Lung (tissue), 12 donors: ENCODE data around the gene MAP3K1. TPM values are rescaled to one million over a fixed set of nuclear protein-coding genes. Genes with fewer than 3 reads are reported as not detected.

Source experiments
- ATAC-seq: fragments of 200-7000 bp; cut with Tn5 transposase; one replicate; pipeline ENCODE4 v1.9.1; 2020; ENCODE audit warnings: moderate number of reproducible peaks; ENCODE audit not compliant: insufficient read depth, low FRiP score
- DNase-seq, 3 donors: peaks; one replicate each; pipeline ENCODE4 v3.0.0-alpha.2; 2013 to 2017
- H3K27ac ChIP-seq, 2 donors: one replicate each; pipeline ENCODE4 v1.5.1; 2013; ENCODE audit warnings: mild to moderate bottlenecking in 2 of 2, moderate library complexity in 2 of 2, control low read depth in 1 of 2, inconsistent platforms in 1 of 2, low read depth in 1 of 2, low read length in 1 of 2
- H3K27me3 ChIP-seq, 3 donors: one replicate each; pipeline ENCODE4 v1.5.1; 2013; ENCODE audit warnings: low read length in 2 of 3; ENCODE audit not compliant: control insufficient read depth in 3 of 3, insufficient read depth in 3 of 3
- H3K36me3 ChIP-seq, 4 donors: one replicate each; pipeline ENCODE4 v1.5.1; 2013; ENCODE audit warnings: low read length in 4 of 4, mild to moderate bottlenecking in 1 of 4, moderate library complexity in 1 of 4; ENCODE audit not compliant: control insufficient read depth in 4 of 4, insufficient read depth in 4 of 4
- H3K4me1 ChIP-seq, 5 donors: one replicate each; pipeline ENCODE4 v1.5.1; 2013; ENCODE audit warnings: low read length in 5 of 5, mild to moderate bottlenecking in 2 of 5, moderate library complexity in 1 of 5; ENCODE audit not compliant: control insufficient read depth in 5 of 5, insufficient read depth in 5 of 5
- H3K4me3 ChIP-seq: one replicate; pipeline ENCODE4 v1.5.1; 2013; ENCODE audit warnings: mild to moderate bottlenecking, control low read depth, moderate library complexity
- H3K9ac ChIP-seq, 2 donors: one replicate each; pipeline ENCODE4 v1.5.1; 2013; ENCODE audit warnings: low read length in 2 of 2, control low read depth in 1 of 2; ENCODE audit not compliant: insufficient read depth in 1 of 2
- H3K9me3 ChIP-seq, 4 donors: one replicate each; pipeline ENCODE4 v1.5.1; 2013; ENCODE audit warnings: low read length in 3 of 4, mild to moderate bottlenecking in 1 of 4, moderate library complexity in 1 of 4; ENCODE audit not compliant: control insufficient read depth in 4 of 4, insufficient read depth in 3 of 4
- WGBS, 2 donors: extraction: QIAGEN DNeasy Blood & Tissue Kit; methylation state at CpG; one replicate each; pipeline ENCODE4 v1.1.7; 2013; 5-methylcytosine and 5-hydroxymethylcytosine counted together
- polyA plus RNA-seq, 2 donors: library from polyadenylated mRNA; stranded (reverse); fragments of 200-250 nt; gene quantifications; one replicate each; pipeline ENCODE4 v1.2.1, GENCODE V29; 2013
- total RNA-seq, 2 donors: library from RNA; depleted of rRNA in 1 of 2; stranded (reverse); fragments of >200 nt in 1 of 2; gene quantifications; one replicate each; pipeline ENCODE4 v1.2.1, GENCODE V29; 2014 to 2021
- TF ChIP-seq, protein P1 (sequence below): IDR thresholded peaks from 2 replicates; pipeline ENCODE4 v1.5.1; 2012; ENCODE audit warnings: mild to moderate bottlenecking; ENCODE audit errors: control extremely low read depth, extremely low read depth
- donor health status: control.
- donor health status: control.
- donor health status: Bipolar disorder and iron deficiency.
- donor health status: healthy.
- donor health status: DM: yes; HTN: yes; CAD: no.

Gene MAP3K1
- total and polyA plus RNA-seq, 4 donors, result 7.7 to 55.2 (median 16.0) TPM

DNA sequence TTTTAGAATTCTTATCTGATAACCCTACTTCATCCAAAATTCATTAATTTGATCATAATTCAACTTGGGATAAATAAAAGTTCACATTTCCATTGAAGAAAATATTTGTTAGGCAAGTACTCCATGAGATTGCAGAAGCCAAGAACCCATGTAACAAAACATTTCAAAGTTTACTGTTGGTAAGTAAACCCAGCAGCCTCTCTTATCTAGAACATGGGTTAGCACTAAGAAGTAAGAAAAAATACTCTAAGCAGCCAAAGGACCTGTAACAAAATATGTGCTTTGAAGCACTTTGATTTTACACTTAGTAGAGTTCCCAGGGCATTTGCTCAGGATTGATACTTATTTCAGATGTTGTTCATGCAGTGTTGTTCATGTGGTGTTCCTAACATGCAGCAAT is 8.7 kb downstream of the MAP3K1 start:
- TF ChIP-seq, protein P1, sequence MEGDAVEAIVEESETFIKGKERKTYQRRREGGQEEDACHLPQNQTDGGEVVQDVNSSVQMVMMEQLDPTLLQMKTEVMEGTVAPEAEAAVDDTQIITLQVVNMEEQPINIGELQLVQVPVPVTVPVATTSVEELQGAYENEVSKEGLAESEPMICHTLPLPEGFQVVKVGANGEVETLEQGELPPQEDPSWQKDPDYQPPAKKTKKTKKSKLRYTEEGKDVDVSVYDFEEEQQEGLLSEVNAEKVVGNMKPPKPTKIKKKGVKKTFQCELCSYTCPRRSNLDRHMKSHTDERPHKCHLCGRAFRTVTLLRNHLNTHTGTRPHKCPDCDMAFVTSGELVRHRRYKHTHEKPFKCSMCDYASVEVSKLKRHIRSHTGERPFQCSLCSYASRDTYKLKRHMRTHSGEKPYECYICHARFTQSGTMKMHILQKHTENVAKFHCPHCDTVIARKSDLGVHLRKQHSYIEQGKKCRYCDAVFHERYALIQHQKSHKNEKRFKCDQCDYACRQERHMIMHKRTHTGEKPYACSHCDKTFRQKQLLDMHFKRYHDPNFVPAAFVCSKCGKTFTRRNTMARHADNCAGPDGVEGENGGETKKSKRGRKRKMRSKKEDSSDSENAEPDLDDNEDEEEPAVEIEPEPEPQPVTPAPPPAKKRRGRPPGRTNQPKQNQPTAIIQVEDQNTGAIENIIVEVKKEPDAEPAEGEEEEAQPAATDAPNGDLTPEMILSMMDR, result no peak
- DNase-seq (no peak), ATAC-seq (no peak)
- Histone ChIP-seq H3K36me3 (peaks cover 0 to 3% (median 0%) of the 10 kb centered on the region in 4 donors), H3K27me3 (no peaks in the 10 kb centered on the region), H3K27ac (no peak overlapping the region), H3K4me3 (no peak overlapping the region), H3K4me1 (peaks cover 7 to 65% (median 32%) of the 10 kb centered on the region in 5 donors), H3K9me3 (no peaks in the 10 kb centered on the region), H3K9ac (no peak overlapping the region)

DNA sequence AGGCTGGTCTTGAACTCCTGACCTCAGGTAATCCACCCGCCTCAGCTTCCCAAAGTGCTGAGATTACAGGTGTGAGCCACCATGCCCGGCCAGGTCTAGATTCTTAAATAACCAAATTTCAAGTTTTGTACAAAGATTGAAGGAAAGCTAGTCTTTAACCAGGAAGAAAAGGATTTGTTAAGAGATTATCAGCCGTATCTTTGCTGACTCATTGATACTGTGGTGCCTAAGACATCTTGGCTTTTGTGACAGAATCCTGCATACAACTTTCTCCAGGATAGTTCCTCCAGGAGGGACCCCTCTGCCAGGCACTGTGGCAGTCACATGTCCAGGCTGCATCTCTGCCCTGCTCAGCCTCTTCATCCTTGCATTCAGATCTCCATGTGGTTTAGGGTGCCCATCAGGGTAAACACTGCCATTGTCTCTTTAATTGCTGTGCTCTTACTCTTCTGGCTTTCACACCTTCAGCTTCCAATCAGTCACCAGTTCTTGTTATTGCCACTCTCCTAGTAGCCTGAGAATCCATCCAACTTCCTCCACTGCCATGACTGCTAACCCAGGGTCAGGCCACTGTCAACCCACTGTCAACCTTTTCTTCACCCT is 10.0 kb downstream of the MAP3K1 start:
- peaks cover 0 to 3% (median 0%) of the 10 kb centered on the region in 4 donors for H3K36me3 ChIP-seq
- no peak overlapping the region for H3K4me3 ChIP-seq
- no peak for ATAC-seq
- TF ChIP-seq, protein P1, result no peak
- H3K27ac ChIP-seq, result no peak overlapping the region
- 72 to 87% methylated on average over 3 of the region's 3 CpGs for WGBS, 2 donors
- no peaks in the 10 kb centered on the region for H3K27me3 ChIP-seq
- no peaks in the 10 kb centered on the region for H3K9me3 ChIP-seq
- no peak overlapping the region for H3K9ac ChIP-seq
- no peak for DNase-seq
- H3K4me1 ChIP-seq, result peaks cover 10 to 66% (median 26%) of the 10 kb centered on the region in 5 donors

DNA sequence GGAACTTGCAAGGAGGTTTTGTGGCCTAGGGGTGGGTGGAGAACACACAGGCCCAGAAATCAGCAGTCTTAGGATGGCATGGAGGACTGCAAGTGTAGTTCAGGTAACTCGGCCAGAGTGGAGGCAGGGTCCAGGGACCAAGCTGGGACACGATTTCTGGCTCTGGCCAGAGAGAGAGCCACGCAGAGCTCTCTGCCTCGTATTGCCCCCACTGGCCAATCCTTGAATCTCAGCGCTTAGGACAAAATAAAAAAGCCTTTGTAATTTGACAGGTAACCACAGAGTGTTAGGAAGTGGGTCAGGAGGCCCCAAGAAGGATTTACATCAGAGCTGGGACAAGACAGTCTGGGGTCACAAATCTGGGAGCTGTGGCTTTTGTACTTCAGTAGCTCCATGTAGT is 11.7 kb downstream of the MAP3K1 start:
- Histone ChIP-seq H3K27me3 (no peaks in the 10 kb centered on the region), H3K27ac (no peak overlapping the region), H3K4me1 (peaks cover 10 to 62% (median 32%) of the 10 kb centered on the region in 5 donors), H3K9ac (no peak overlapping the region), H3K4me3 (no peak overlapping the region), H3K36me3 (no peaks in the 10 kb centered on the region), H3K9me3 (no peaks in the 10 kb centered on the region)
- TF ChIP-seq, protein P1, result no peak
- no peak for ATAC-seq
- no peak for DNase-seq
- 47 to 66% methylated on average over 5 of the region's 5 CpGs for WGBS, 2 donors

DNA sequence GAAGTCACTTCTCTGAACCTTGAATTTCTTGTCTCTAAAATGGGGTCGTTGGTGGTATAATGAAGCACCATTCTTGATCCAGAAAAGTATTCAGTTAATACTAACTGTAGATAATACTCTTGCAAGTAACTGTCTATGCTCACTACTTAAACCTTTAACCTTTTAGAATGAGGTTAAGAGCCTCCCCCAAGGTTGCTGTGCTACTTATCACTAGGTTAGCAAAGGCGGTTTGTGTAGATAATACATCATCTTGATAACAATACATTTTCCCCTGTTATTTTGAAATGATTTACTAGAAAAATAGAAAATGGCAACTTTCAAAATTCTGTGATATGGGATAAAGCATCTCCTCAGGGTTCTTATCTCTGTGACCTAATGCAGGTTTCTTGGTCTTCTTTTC is 12.6 kb downstream of the MAP3K1 start:
- TF ChIP-seq, protein P1, result no peak
- ATAC-seq (no peak), DNase-seq (no peak)
- WGBS, 2 donors, result 77 to 93% methylated on average over 2 of the region's 2 CpGs
- no peaks in the 10 kb centered on the region for H3K27me3 ChIP-seq
- no peaks in the 10 kb centered on the region for H3K9me3 ChIP-seq
- H3K4me1 ChIP-seq, result peaks cover 10 to 56% (median 26%) of the 10 kb centered on the region in 5 donors
- H3K27ac ChIP-seq, result no peak overlapping the region
- no peak overlapping the region for H3K4me3 ChIP-seq
- no peak overlapping the region for H3K9ac ChIP-seq
- H3K36me3 ChIP-seq, result no peaks in the 10 kb centered on the region
